Ectodermal cell (in vitro differentiated cells): Measurements from ENCODE around the gene SLC34A1. TPM values are rescaled to one million over a fixed set of nuclear protein-coding genes. Genes with fewer than 3 reads are reported as not detected.
"Not testable (repeated sequence)": the region's sequence is repeated elsewhere in the genome, so short reads cannot be mapped to it uniquely, and the experiment has no call there.

Source experiments
- H3K27ac ChIP-seq: 2 replicates; pipeline ENCODE4 v1.7.0; 2013; ENCODE audit warnings: mild to moderate bottlenecking, low read depth, low read length; ENCODE audit not compliant: insufficient read depth, poor library complexity, severe bottlenecking
- H3K27me3 ChIP-seq: 2 replicates; pipeline ENCODE4 v1.7.0; 2013; ENCODE audit warnings: mild to moderate bottlenecking, low read length; ENCODE audit not compliant: insufficient read depth, control insufficient read depth, poor library complexity, severe bottlenecking
- H3K36me3 ChIP-seq: one replicate; pipeline ENCODE4 v1.7.0; 2013; ENCODE audit warnings: low read length; ENCODE audit not compliant: control insufficient read depth, insufficient read depth
- H3K4me1 ChIP-seq: one replicate; pipeline ENCODE4 v1.7.0; 2013; ENCODE audit warnings: low read length; ENCODE audit not compliant: control insufficient read depth, insufficient read depth
- H3K4me3 ChIP-seq: 2 replicates; pipeline ENCODE4 v1.7.0; 2013; ENCODE audit warnings: low read depth, low read length, control low read depth; ENCODE audit not compliant: insufficient read depth
- H3K9me3 ChIP-seq: 2 replicates; pipeline ENCODE4 v1.7.0; 2013; ENCODE audit warnings: mild to moderate bottlenecking, low read length, moderate library complexity; ENCODE audit not compliant: control insufficient read depth
- WGBS, 2 experiments: methylation state at CpG; one replicate each; pipeline ENCODE4 v1.1.7; 2013; ENCODE audit warnings: missing lambda C conversion rate in 2 of 2; 5-methylcytosine and 5-hydroxymethylcytosine counted together
- polyA plus RNA-seq, 4 experiments: library from polyadenylated mRNA; stranded (reverse); fragments of 50-300 nt; gene quantifications; one replicate each; pipeline ENCODE4 v1.2.3, GENCODE V29; 2013

SLC34A1 gene
- not detected for polyA plus RNA-seq (2013, experiment 1 of 4)
- not detected for polyA plus RNA-seq (2013, experiment 2 of 4)
- not detected for polyA plus RNA-seq (2013, experiment 3 of 4)
- not detected for polyA plus RNA-seq (2013, experiment 4 of 4)

DNA sequence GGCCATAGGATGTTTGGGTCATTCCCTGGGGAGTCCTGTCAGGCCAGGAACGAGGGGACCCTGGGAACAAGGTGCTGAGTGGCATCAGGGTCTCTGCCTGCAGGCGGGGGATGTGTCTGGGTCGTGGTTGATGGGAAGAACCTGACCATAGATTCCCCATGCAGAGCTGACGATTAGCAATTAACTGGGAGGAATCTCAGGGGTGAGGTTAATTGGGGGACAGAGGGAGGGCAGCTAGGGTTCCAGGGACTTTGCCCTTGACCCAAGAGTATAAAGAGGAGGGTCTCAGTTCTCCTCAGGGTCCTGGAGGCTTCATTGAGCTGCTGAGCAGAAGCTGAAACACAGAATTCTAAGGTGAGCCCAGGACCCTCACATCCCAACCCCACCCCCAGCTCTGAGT lies at the start of gene SLC34A1:
Gene SLC34A1 (plus strand): TSS at position 301 of the 400 bp plus-strand sequence. CDS start 1,308 bp downstream, outside the sequence.
- no peak within 1 kb of the TSS for H3K27ac ChIP-seq
- no peaks in the 10 kb centered on the region for H3K36me3 ChIP-seq
- H3K9me3 ChIP-seq: no peaks in the 10 kb centered on the region
- peaks cover 4% of the 10 kb centered on the region for H3K27me3 ChIP-seq
- no peaks in the 10 kb centered on the region for H3K4me1 ChIP-seq
- 87% methylated on average over 4 of the region's 4 CpGs for WGBS, 2 experiments
- H3K4me3 ChIP-seq: no peak within 1 kb of the TSS

DNA sequence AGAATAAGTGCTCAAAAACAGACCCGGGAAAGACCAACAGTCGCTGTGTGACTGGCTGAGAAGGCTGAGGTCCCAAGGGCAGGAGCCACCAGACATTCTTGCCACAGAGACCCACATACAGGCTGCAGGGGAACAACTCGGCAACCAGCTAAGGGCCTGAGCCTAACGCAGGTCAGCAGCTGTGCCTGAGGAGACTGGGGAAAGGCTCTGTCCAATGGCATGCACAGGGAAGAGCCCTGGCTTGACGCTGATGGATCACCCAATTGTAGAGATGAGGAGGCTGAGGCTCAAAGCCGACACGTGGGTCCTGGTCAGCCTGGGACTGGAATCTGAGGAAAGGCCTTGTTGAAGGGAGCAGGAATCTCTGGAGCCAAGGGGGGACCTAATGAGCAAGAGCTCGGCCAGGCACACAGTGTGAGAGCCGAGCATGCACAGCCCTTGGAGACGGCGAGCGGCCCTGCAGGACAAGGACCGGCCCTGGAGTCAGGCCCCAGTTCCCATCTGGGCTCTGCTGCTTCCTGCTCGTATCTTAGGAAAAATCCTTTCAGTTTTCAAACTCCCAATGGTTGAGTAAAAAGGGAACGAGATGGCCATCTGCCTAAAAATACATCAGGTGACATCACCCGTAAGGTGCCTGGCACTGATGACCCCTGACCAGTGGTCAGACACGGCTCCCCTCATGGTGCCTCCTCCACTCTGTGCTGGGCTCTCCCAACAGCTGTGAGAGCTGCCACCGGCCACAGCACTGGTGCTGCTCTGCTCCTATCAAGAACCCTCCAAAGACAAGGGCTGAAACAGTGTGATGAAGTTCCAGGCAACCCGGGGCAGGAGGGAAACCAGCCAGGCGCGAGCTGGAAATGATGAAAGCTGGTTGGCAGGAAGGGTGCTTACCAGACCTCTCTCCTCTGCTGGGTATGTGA lies 49.2 kb upstream of the SLC34A1 start:
- H3K4me3 ChIP-seq: no peak overlapping the region
- no peak overlapping the region for H3K27ac ChIP-seq

DNA sequence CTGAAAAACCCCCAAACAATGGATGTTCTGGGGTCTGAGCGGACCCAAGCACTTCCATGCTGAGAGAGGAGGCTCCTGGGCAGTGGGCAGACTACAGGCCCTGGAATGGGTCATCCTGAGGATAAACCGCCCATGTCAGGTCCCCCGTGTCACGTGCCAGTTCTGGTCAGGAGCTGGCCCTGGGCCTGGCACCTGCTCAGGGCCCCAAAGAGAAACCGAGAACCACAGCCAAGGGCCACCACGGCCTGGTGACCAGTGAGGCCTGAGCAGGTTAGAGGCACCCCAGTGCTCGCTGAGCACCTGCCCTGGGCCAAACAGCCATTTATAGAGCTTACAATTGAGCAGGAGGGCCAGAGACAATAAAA lies 48.6 kb upstream of the SLC34A1 start:
- Histone ChIP-seq H3K36me3 (peaks cover 30% of the 10 kb centered on the region), H3K9me3 (no peaks in the 10 kb centered on the region), H3K4me3 (no peak overlapping the region), H3K4me1 (no peaks in the 10 kb centered on the region), H3K27me3 (no peaks in the 10 kb centered on the region), H3K27ac (no peak overlapping the region)
- WGBS, 2 experiments: 95 to 96% methylated on average over 7 of the region's 7 CpGs

More for the DNA sequence above, 49.2 kb upstream of the SLC34A1 start:
- H3K4me1 ChIP-seq: no peaks in the 10 kb centered on the region
- H3K27me3 ChIP-seq: no peaks in the 10 kb centered on the region
- 93 to 94% methylated on average over 21 of the region's 21 CpGs for WGBS, 2 experiments
- H3K36me3 ChIP-seq: peaks cover 30% of the 10 kb centered on the region
- H3K9me3 ChIP-seq: no peaks in the 10 kb centered on the region

- H3K27me3 ChIP-seq: no peaks in the 10 kb centered on the region
- no peaks in the 10 kb centered on the region for H3K9me3 ChIP-seq
- WGBS, 2 experiments: 88% methylated on average over 12 of the region's 12 CpGs
- peaks cover 30% of the 10 kb centered on the region for H3K36me3 ChIP-seq
- no peaks in the 10 kb centered on the region for H3K4me1 ChIP-seq
- no peak overlapping the region for H3K27ac ChIP-seq
- H3K4me3 ChIP-seq: no peak overlapping the region
Observed at GRCh38 chr5:177336112-177336511, 48.1 kb upstream of the SLC34A1 start.

- Histone ChIP-seq H3K36me3 (peaks cover 30% of the 10 kb centered on the region), H3K27me3 (no peaks in the 10 kb centered on the region), H3K27ac (no peak overlapping the region), H3K4me3 (no peak overlapping the region), H3K4me1 (no peaks in the 10 kb centered on the region), H3K9me3 (no peaks in the 10 kb centered on the region)
- 96% methylated on average over 36 of the region's 36 CpGs for WGBS, 2 experiments
Observed at GRCh38 chr5:177336603-177337494, 47.4 kb upstream of the SLC34A1 start.

DNA sequence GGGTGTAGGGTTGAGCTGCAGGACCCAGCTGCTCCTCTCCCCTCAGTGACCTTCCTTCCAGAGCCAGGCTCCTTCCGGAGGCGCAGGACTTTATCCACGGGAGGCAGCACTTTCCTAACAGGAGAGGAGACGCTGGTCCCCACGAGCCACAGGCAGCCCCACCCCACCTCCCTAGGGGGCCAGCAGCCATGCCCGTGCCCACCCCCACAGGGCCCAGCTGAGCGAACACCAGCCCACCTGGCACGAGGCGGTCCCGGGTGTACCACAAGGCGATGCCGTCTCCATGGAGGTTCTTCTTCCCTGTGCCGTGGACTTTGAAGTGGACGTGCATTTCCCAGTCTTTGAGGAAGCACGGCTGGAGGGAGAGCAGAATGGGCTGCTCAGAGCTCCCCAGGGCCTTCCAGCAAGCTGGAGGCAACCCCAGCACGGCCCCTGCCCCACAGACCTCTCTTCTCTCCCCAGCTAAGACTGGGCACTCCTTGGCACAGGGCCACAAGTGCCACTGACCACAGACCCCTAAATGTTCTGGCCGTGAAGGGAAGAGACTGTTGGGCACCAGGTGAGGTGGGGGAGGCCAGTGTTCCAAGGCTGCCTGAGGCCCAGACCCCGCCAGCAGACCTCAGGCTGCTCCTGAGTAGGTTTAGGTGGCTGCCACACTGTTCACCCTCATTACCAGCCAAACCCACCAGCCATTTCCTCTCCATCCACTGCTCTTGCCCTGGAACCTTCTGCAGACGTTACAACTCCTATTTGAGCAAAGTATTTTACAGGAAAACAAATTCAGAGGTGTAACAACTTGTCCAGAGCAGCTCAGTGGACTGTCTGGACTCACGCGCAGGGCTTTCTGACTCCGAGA lies 45.8 kb upstream of the SLC34A1 start:
- 89% methylated on average over 22 of the region's 22 CpGs for whole genome bisulfite sequencing, 2 experiments
- H3K27ac ChIP-seq: no peak overlapping the region
- H3K27me3 ChIP-seq: no peaks in the 10 kb centered on the region
- H3K9me3 ChIP-seq: no peaks in the 10 kb centered on the region
- H3K4me1 ChIP-seq: no peaks in the 10 kb centered on the region
- no peak overlapping the region for H3K4me3 ChIP-seq
- H3K36me3 ChIP-seq: peaks cover 28% of the 10 kb centered on the region

GRCh38 chr5:177339107-177339638 lies 45.1 kb upstream of the SLC34A1 start:
- 85 to 87% methylated on average over 11 of the region's 11 CpGs for WGBS, 2 experiments
- Histone ChIP-seq H3K27me3 (no peaks in the 10 kb centered on the region), H3K4me3 (no peak overlapping the region), H3K27ac (no peak overlapping the region), H3K36me3 (peaks cover 21% of the 10 kb centered on the region), H3K4me1 (no peaks in the 10 kb centered on the region), H3K9me3 (no peaks in the 10 kb centered on the region)

DNA sequence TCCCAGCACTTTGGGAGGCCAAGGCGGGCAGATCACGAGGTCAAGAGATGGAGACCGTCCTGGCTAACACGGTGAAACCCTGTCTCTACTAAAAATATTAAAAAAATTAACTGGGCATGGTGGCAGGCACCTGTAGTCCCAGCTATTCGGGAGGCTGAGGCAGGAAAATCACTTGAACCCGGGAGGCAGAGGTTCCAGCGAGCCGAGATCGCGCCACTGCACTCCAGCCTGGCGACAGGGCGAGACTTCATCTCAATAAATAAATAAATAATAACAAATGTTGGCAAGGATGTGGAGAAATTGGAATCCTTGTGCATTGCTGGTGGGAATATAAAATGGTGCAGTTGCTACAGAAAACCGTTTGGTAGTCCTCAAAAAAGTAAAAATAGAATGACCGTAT lies 41.2 kb upstream of the SLC34A1 start:
- H3K9me3 ChIP-seq, H3K4me3 ChIP-seq, H3K27me3 ChIP-seq, H3K27ac ChIP-seq, H3K4me1 ChIP-seq, H3K36me3 ChIP-seq: not testable (repeated sequence)
- WGBS, 2 experiments: 91 to 97% methylated on average over 12 to 13 of the region's 14 CpGs

- Histone ChIP-seq H3K4me3 (no peak overlapping the region), H3K27ac (no peak overlapping the region), H3K27me3 (no peaks in the 10 kb centered on the region), H3K4me1 (peaks cover under 1% of the 10 kb centered on the region), H3K9me3 (no peaks in the 10 kb centered on the region), H3K36me3 (no peaks in the 10 kb centered on the region)
- WGBS, 2 experiments: 91 to 92% methylated on average over 6 of the region's 6 CpGs
Observed at GRCh38 chr5:177343777-177344176, 40.5 kb upstream of the SLC34A1 start.
